GM19351 (cell line): Measurements from ENCODE around the gene RGMB.

Source experiments
- ATAC-seq: cut with Tn5 transposase; IDR thresholded peaks from one replicate; pipeline ENCODE4 v1.9.1; 2021; ENCODE audit warnings: mild to moderate bottlenecking, moderate library complexity; ENCODE audit not compliant: unreplicated experiment

Gene RGMB

GRCh38 chr5:98816582-98817222, 43.2 kb downstream of the RGMB start:
- ATAC-seq, result no peak

GRCh38 chr5:98825582-98826375, 52.3 kb downstream of the RGMB start:
- ATAC-seq, result no peak

- peak; percentile 82 for ATAC-seq
Observed at GRCh38 chr5:98827161-98827560, 53.7 kb downstream of the RGMB start.

- ATAC-seq, result no peak
Observed at GRCh38 chr5:98827588-98828284, 54.3 kb downstream of the RGMB start.

- ATAC-seq, result no peak
Observed at GRCh38 chr5:98836175-98836574, 62.7 kb downstream of the RGMB start.

- ATAC-seq, result no peak
Observed at GRCh38 chr5:98839469-98840383, 66.3 kb downstream of the RGMB start.

GRCh38 chr5:98840946-98841345, 67.5 kb downstream of the RGMB start:
- no peak for ATAC-seq

GRCh38 chr5:98843481-98843880, 70.0 kb downstream of the RGMB start:
- ATAC-seq, result no peak

- no peak for ATAC-seq
Observed at GRCh38 chr5:98844865-98845264, 71.4 kb downstream of the RGMB start.

- no peak for ATAC-seq
Observed at GRCh38 chr5:98845878-98846277, 72.4 kb downstream of the RGMB start.
